NCI-H146 (cell line): Measurements from ENCODE around the gene ASIC2.

Experiments
- DNase-seq: peaks from one replicate; lab custom pipeline; 2025; lab: John Stamatoyannopoulos, UW

Gene ASIC2

GRCh38 chr17:33202796-33203495 lies 90.1 kb downstream of the ASIC2 start:
- DNase-seq = no peak

- no peak for DNase-seq
Observed at GRCh38 chr17:33202021-33202420, 91.1 kb downstream of the ASIC2 start.

- DNase-seq = no peak
Observed at GRCh38 chr17:33201283-33201682, 91.8 kb downstream of the ASIC2 start.

- no peak for DNase-seq
Observed at GRCh38 chr17:33200587-33200986, 92.5 kb downstream of the ASIC2 start.

GRCh38 chr17:33199571-33200510 lies 93.3 kb downstream of the ASIC2 start:
- DNase-seq = no peak

GRCh38 chr17:33198954-33199353 lies 94.1 kb downstream of the ASIC2 start:
- DNase-seq = no peak

GRCh38 chr17:33197342-33197741 lies 95.8 kb downstream of the ASIC2 start:
- no peak for DNase-seq

GRCh38 chr17:33196883-33197282 lies 96.2 kb downstream of the ASIC2 start:
- no peak for DNase-seq

- DNase-seq = no peak
Observed at GRCh38 chr17:33192951-33193911, 99.9 kb downstream of the ASIC2 start.

GRCh38 chr17:33183487-33184026 lies 109.5 kb downstream of the ASIC2 start:
- no peak for DNase-seq

GRCh38 chr17:33179151-33179550 lies 113.9 kb downstream of the ASIC2 start:
- DNase-seq = no peak

GRCh38 chr17:33178681-33179080 lies 114.4 kb downstream of the ASIC2 start:
- DNase-seq = no peak

- no peak for DNase-seq
Observed at GRCh38 chr17:33175562-33175961, 117.5 kb downstream of the ASIC2 start.

GRCh38 chr17:33171931-33172330 lies 121.2 kb downstream of the ASIC2 start:
- no peak for DNase-seq

- no peak for DNase-seq
Observed at GRCh38 chr17:33169580-33170285, 123.4 kb downstream of the ASIC2 start.

- no peak for DNase-seq
Observed at GRCh38 chr17:33167736-33168135, 125.4 kb downstream of the ASIC2 start.

GRCh38 chr17:33166472-33166871 lies 126.6 kb downstream of the ASIC2 start:
- DNase-seq = no peak

- DNase-seq = no peak
Observed at GRCh38 chr17:33164169-33164881, 128.8 kb downstream of the ASIC2 start.

- no peak for DNase-seq
Observed at GRCh38 chr17:33163533-33164168, 129.4 kb downstream of the ASIC2 start.

- DNase-seq = no peak
Observed at GRCh38 chr17:33154869-33155455, 138.1 kb downstream of the ASIC2 start.
